HG03066 (cell line): Measurements from ENCODE around the gene ADD2.

ENCODE experiments used
- ATAC-seq: cut with Tn5 transposase; IDR thresholded peaks from one replicate; pipeline ENCODE4 v1.9.1; 2021; ENCODE audit warnings: low read depth; ENCODE audit not compliant: unreplicated experiment

Gene ADD2

DNA sequence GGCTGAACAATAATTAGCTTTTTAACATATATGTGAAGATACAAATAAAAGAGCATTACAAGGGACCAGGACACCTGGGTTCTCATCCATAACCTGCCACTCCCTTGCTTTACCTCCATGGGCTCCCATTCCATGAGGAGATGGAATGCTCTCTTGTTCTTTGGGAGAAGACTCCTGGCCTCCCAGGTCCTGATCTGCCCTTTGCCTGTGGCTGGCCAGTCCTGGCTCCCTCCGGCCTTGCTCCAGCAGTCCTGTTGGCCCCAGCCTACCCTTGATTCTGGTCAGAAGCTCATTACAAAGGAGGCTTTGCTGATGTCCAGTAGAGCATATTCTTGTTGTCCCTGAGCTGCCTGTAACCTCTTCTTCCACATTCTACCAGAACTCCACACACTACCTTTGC lies 60.3 kb downstream of the ADD2 start:
- ATAC-seq: no peak

DNA sequence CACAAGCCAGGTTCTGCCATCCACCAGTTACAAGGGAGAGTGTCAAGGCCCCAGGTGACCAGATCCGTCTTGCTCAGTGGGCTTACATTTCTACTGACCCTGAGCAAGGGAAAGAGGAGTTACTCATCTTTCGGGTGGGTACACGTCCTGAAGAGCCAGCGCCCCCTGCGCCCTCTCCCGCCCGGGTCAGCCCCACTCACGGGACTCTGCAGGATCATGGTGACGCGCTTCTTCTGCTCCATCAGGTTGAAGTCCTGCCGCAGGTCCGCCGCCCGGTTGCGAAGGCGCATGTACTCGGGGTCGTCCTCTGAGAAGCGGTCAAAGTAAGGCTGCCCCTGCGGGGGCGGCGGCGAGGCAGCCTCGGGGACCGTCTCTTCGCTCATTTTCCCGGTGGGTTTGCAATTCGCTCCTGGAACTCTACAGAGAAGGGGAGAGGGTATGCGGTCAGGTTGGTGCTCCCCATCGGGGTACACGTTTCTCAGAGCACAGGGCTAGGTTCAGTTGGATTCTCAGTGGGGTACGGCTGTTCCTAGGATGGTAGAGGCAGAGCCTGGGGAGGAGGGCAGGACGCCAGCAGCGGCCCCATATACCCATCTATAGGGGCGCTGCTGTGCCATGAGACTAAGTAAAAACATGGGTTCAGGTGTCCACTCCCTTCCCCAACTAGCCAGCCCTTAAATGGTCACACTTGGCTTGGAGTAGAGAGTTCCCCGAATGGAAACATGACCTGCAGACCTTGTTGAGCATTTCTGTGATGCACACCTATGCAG lies 61.8 kb downstream of the ADD2 start:
- ATAC-seq: no peak

- no peak for ATAC-seq
Measured at GRCh38 chr2:70705160-70705850, 62.7 kb downstream of the ADD2 start.

DNA sequence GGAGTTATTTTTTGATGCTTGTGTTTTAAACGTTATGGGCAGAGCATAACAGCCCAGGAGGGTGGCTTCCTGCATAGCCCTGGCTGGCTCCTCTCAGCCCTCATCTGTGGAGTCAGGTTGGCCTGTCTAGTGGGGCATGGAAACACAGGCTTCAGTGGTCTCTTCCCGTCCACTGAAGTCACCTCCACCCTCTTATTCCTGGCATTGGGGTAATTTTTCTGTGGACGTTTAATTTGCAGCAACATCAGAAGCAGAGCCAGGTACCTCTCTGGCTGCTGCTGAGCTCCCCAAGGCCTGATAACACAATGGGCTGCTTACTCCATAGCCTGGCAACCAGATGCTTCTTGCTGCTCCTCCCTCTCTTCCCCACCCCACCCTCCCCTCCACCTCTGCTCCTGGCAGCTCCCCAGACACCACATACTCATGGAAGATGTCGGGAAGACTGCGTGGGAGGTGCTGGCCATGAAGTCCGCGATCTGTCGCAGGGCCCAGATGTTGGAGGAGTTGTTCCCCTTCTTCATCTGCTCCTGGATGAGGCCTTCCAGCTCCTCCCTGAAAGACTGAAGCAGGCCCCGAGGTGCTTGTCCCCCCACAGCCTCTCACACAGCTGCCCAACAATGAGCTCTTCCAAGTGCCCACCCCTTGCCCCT lies 64.0 kb downstream of the ADD2 start:
- ATAC-seq: no peak

DNA sequence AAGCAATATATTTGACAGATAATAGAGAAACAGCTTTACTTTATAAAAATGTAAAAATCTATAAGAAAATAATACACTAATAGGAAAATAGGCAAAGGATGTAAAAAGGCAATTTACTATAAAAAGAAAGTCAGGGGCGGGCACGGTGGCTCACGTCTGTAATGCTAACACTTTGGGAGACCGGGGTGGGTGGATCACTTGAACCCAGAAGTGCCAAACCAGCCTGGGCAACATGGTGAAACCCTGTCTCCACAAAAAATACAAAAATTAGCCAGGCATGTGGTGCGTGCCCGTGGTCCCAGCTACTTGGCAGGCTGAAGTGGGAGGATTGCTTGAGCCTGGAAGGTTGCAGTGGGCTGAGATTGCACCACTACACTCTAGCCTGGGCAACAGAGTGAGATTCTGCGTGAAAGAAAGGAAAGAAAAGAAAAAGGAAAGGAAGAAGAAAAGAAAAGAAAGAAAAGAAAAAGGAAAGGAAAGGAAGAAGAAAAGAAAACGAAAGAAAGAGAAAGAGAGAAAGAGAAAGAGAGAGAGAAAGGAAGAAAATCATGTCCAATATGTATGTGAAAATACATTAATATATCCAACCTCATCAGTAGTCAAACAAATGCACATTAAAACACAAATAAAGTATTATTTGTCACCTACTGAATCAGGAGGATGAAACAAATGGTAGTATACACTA lies 65.1 kb downstream of the ADD2 start:
- ATAC-seq: no peak

GRCh38 chr2:70698847-70699246 lies 69.2 kb downstream of the ADD2 start:
- no peak for ATAC-seq

- no peak for ATAC-seq
Measured at GRCh38 chr2:70697603-70698383, 70.2 kb downstream of the ADD2 start.

GRCh38 chr2:70696142-70696541 lies 71.9 kb downstream of the ADD2 start:
- no peak for ATAC-seq

GRCh38 chr2:70692256-70692655 lies 75.7 kb downstream of the ADD2 start:
- no peak for ATAC-seq

- ATAC-seq: no peak
Measured at GRCh38 chr2:70691497-70692140, 76.4 kb downstream of the ADD2 start.

- no peak for ATAC-seq
Measured at GRCh38 chr2:70690846-70691245, 77.2 kb downstream of the ADD2 start.

DNA sequence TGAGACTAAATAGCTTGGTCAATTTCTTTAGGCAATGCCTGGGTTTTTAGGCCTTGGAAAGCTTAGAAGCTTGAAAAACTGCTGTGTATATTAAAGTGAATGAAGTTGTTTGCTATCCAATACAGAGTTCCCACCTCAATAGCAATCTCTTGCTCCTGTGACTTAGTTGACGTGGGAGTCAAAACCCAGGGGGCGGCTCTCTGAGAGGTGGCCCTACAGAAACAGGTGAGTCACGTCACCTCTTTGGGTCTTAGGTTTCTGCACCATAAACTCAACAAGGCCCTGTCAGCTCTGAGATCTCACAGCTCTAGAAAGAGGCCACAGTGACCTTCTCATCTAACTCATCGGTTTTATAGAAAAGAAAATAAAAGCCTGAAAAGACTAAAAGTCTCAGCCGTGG lies 79.6 kb downstream of the ADD2 start:
- ATAC-seq: no peak

- no peak for ATAC-seq
Measured at GRCh38 chr2:70687461-70687795, 80.6 kb downstream of the ADD2 start.

- no peak for ATAC-seq
Measured at GRCh38 chr2:70686577-70687460, 81.2 kb downstream of the ADD2 start.

GRCh38 chr2:70685771-70686171 lies 82.2 kb downstream of the ADD2 start:
- no peak for ATAC-seq

GRCh38 chr2:70684846-70685622 lies 83.0 kb downstream of the ADD2 start:
- no peak for ATAC-seq

DNA sequence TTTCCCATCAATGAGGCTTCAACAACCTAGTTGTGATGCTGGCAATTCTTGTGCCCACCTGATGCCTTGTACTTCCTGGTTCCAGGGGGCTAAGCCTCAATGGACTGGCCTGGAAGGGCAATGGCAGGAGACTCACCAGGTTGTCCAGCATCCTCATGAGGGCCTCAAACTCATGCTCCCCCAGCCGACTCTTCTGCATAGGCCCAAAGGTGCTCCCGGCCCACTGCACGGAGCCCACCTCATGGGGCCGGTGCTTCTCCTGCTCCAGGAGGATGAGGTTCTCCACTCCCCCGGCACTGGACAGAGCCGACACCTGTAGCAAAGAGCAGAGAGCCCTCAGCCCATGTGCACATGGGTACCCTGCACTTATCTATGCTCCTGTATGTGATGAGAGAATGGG lies 84.5 kb downstream of the ADD2 start:
- ATAC-seq: no peak

DNA sequence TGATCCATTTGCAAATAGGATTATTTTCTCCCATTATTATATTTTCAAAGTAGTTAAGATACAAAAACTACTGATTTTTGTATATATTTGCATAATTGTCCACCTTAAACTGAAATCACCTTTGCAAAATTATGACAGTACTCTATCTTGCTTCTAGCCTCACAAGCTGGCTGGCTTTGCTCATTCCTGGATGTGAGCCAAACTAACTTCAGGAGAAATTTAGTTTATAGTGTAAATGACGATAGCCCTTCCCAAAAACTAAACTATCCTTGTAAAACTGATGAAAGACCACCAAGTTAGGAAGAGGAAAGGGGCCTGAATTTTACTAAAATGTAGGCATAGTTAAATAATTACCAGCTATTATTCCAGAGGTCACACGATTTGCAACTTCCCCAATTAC lies 87.3 kb downstream of the ADD2 start:
- no peak for ATAC-seq
